Activated T-cell treated with anti-CD3 and anti-CD28 coated beads, Interleukin-2, amount 50 U/mL, for 1 hour (primary cell): Measurements from ENCODE around the gene TICRR.
"Not testable (repeated sequence)": the region's sequence is repeated elsewhere in the genome, so short reads cannot be mapped to it uniquely, and the experiment has no call there.

Experiments
- DNase-seq: peaks from one replicate; pipeline ENCODE4 v3.0.0-alpha.2; 2020

The TICRR gene

DNA sequence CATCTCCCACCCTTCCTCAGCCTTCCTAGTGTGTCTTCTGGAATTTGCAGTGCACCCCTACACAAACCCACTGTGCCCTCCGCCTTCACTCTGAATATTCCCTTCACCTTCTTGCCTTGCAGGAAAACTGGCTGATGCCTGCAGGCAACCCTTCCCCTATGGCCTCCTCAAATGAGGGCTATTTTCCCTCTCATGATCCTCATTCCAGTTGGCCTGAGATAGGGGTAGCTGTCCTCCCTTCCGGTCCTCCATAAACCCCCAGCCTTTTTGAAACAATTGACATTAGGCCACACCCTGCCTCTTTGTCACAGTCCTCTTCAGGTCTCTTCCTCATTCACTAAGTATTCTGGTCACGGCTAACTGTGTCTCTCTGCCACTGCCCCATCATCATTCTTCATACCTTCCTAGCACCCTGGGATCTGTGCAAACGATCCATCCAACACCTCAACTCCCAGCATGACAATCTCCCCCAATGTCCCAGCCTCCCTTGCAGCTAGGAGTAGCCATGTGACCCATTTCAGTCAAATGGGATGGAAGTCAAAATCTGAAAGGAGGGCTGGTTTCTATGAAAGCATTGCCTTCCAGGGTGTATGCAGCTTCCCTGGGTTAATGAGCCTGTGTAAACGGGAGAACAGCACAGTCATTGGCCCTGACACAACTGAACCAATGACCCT lies 8.5 kb upstream of the TICRR start:
- DNase-seq: no peak

DNA sequence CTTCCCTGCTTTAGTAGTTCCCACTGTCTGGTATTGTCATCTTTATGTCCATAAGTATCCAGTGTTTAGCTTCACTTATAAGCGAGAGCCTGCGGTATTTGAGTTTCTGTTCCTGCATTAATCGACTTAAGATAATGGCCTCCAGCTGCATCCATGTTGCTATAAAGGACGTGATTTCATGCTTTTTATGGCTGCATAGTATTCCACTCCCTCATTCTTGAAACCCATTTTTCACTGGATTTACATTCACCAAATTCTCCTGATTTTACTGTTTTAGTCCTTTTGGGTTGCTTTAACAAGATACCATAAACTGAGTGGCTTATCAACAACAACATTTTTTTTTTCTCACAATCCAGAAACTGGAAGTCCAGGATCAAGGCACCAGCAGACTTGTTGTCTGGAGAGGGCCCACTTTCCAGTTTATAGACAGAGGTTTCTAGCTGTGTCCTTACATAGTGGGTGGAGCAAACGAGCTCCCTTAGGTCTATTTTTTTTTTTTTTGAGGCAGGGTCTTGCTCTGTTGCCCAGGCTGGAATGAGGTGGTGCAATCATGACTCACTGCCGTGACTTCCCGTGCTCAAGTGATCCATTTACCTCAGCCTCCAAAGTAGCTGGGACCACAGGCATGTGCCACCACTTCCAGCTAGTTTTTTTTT lies 6.1 kb upstream of the TICRR start:
- DNase-seq: no peak

DNA sequence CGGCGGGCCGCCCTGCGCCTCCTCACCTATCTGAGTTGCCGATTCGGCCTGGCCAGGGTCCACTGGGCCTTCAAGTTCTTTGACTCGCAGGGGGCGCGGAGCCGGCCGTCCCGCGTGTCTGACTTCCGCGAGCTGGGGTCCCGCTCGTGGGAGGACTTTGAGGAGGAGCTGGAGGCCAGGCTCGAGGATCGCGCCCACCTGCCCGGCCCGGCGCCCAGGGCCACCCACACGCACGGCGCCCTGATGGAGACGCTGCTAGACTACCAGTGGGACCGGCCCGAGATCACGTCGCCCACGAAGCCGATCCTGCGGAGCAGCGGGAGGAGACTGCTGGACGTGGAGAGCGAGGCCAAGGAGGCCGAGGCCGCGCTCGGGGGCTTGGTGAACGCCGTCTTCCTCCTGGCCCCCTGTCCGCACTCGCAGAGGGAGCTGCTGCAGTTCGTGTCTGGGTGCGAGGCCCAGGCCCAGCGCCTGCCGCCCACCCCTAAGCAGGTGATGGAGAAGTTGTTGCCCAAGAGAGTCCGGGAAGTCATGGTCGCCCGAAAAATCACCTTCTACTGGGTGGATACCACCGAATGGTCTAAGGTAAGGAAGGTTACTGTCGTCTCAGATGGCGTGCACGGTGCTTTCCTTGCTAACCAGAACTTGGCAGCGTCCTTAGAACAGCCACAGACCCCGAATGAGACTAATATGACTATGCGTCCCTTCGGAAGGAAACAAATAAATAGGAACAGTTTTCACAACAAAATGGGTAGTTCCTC lies 567 bp downstream of the TICRR start:
- DNase-seq: no peak

DNA sequence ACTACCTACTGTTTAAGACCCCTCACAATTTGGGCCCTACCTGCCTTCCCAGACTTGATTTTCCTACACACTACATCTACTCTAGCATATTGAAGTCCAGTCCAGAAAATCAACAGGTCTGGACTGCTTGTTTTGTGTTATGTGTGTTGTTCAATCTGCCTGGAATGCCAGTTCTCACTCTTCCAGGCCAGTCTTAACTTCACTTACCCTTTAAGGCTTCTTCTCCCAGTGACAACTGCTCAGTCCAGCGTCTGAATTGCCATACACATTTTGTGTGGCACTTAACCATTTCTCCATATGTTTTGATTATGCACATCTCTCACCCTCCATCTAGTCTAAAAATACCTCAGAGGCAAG lies 1.1 kb downstream of the TICRR start:
- no peak for DNase-seq

DNA sequence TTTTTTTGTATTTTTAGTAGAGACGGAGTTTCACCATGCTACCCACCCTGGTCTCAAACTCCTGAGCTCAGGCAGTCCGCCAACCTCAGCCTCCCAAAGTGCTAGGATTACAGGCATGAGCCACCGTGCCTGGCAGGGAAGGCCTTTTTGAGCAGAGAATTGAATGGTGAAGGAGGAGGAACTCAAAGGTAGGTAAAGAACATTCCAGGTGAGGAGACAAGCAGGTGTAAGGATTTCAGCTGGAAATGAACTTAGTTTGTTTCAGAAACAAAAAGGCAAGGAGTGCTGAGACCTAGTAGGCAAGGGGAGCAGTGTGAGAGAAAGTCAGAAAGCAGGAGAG lies 2.5 kb downstream of the TICRR start:
- no peak for DNase-seq

DNA sequence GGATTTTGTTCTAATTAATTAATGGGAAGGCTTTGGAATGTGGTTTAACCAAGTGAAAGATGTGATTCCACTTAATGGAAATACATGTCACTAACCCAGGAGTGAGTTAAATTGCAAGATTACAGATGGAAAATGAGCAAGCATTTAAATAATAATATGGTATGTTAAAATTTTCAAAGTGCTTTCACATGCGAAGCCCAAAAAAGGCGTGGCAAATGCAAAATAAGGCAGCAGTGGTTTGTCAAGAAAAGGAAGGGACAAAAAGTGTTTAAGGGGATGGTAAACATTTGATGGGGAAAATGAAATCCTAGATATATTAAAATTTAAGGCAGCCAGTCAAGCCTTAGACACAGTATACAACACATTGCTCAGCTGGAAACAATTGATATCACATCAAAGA lies 2.9 kb downstream of the TICRR start:
- no peak for DNase-seq

DNA sequence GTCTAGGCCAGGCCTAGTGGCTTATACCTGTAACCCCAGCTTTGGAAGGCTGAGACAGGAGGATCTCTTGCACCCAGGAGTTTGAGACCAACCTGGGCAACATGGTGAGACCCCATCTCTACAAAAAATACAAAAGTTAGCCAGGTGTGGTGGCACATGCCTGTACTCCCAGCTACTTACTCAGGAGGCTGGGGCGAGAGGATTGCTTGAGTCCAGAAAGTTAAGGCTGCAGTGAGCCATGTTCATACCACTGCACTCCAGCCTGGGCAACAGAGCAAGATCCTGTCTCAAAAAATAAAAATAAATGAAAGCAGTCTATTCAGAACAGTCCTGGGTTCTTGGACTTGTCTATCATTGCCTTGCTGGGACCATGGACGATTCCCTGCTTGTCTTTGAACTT lies 5.5 kb downstream of the TICRR start:
- DNase-seq: not testable (repeated sequence)

DNA sequence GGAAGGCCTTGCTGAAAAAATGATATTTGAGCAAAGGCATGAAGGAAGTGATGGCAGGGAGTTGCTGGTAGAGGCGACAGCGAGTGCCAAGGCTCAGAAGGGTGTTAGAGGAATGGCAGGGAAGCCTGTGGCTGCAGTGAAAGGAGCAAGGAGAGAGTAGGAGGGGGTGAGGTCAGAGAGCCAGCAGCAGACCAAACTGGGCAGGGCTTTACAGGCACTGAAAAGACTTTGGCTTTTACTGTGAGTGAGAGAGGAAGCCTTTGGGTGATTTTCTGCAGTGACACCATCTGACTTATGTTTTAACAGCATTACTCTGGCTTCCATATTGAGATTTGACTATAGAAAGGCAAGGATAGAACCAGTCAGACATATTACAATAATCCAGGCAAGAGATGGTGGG lies 11.4 kb downstream of the TICRR start:
- no peak for DNase-seq

DNA sequence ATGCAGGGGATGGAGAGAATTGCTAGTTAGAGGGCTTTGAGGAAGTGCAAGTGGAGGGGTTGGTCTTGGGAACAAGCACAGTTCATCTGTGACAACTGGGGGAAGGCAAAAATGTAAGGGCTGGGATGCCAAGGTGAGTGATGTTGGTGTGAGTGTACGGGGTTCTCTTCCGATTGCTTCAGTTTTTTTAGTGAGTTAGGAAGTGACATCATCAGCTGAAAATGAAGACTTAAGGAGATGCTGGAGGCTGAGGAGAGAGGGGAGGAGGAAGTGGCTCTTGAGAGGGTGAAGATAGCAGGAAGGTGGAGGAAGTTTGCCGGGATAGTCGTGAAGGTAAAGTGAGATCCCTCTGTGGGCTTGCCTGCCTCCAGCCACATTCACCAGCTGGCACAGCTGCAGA lies 12.7 kb downstream of the TICRR start:
- no peak for DNase-seq

DNA sequence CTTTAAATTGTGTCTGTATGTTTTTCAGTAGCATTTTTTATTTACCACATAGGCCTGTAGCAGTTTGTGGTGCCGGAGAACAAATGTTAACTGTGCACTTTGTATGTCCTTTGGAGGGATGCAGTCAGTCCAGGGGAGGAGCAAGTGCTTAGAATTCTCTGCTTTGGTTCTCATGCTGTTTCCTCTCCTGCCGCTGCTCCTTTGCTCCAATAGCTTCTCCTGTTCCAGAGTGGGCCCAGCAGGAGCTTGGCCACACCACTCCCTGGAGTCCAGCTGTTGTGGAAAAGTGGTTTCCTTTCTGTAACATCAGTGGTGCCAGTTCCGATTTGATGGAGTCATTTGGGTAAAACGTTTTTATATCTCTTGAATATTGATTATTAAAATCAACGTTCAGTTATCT lies 16.6 kb downstream of the TICRR start:
- DNase-seq: no peak

DNA sequence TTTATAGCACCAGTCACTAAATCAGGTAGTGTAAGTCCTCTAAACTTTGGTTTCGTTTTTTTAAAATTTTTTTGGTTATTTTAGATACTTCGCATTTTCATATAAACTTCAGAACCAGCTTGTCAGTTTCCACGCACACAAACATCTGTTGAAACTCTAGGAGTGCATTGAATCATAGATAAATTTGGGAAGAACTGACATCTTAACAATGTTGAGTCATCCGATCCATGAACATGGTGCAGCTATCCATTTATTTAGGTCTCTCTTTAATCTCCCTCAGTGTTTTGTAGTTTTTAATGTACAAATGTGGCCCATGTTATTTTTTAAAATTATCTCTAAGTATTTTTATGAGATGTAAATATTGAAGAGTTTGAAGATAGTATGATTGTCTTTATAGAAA lies 17.7 kb downstream of the TICRR start:
- DNase-seq: no peak

DNA sequence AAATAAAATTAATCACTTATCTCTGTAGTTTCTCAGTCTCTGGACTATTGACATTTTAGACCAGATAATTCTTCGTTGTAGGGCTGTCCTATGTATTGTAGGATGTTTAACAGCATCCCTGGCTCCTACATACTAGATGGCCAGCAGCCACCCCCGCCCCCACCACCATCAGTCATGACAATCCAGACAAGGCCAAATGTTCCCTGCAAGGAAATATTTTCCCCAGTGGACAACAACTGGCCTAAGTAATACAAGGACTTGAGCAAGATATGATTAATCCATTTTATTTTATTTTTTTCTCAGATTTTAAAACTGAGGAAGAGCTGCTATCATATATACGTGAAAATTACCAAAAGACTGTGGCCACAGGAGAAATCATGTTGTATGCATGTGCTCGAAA lies 23.8 kb downstream of the TICRR start:
- DNase-seq: no peak

DNA sequence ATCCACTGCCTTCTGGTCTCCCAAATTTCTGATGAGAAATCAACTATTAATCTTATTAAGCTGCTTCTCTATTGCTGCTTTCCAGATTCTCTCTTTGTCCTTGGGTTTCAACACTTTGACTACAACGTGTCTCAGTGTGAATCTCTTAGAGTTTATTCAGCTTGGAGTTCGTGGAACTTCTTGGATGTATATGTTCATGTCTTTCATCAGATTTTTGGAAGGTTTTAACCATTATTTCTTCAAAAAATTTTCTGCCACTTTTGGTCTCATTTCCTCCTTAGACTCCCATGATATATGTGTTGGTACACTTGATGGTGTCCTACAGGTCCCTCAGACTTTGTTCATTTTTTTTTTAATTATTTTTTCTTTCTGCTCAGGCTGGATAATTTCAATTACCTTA lies 36.0 kb downstream of the TICRR start:
- DNase-seq: no peak

DNA sequence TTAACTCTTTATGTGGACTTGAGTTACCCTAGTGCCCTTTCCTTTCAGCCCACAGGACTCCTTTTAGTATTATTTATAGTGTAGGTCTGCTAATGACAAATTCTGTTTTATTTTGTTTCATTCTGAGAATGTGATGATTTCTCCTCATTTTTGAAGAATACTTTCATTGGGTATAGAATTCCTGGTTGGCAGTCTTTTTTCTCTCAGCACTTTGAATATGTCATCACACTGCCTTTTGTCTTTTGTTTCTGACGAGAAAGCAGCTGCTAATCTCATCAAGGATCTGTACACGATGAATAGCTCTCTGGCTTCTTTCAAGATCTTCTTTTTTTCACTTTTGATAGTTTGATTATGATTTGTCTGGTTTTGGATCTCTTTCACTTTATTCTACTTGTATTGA lies 37.8 kb downstream of the TICRR start:
- no peak for DNase-seq

DNA sequence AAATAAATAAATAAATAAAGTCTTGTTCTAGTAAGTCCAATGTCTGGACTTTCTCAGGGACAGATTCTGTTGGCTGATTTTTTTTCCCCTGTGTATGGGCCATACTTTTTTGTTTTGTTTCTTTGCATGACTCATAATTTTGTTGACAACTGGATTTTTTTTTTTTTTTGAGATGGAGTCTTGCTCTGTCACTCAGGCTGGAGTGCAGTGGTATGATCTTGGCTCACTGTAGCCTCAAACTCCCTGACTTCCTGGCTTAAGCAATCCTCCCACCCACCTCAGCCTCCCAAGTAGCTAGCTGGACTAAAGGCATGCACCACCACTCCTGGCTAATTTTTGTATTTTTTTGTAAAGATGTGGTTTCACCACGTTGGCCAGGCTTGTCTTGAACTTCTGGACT lies 38.9 kb downstream of the TICRR start:
- DNase-seq: no peak

DNA sequence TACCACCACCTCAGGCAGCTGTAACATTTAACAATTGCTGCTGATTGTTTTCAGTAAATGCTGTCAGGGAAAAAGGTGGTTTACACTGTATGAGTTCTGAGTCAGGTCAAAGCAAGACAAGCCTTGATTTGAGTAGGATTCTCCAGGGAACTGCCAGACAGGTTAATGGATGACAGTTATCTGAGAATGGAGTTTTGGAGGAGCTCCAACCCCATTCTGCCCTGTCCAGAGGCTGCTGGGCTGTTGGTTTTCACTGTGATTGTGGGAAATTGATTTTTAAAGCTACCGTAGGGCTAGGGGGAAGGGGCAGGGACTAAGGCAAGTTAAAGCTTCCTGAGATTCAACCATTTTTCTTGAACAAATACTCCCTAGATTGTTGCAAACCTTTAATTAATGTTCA lies 39.9 kb downstream of the TICRR start:
- DNase-seq: no peak

DNA sequence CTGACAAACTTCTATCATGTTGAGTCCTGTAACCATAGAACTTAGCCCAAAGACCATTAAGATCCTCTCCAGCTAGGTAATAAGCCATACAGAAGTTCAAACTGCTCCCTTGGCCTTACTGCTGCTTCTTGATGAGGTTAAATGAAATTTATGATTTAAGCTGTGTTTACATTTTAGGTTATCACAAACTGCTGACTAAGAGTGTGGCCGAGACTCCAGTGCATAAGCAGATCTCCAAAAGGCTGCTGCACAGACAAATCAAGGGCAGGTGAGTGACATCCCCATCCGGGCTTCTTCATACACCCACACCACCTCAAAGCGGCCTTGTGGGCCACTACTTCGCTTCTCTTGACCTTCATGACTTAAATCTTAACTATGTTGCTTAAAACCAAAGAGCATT lies 41.0 kb downstream of the TICRR start:
- DNase-seq: no peak

DNA sequence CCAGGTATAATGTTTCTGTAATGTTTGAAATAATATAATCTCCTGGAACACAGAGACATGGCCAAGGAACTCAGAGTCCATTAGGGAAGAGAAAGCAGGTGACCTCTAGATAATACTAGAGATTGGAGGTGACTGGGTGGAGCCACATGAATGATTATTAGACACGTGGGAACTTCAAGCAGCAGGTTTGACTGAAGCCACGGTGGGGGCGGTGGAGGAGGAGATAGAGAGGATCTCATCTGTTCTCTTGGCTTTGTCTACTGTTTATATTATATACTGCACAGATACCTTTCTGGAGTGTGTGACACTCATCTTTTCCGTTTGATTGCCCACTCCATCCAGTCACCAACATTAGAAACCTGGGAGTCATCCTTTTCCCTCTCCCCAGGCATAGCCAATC lies 46.3 kb downstream of the TICRR start:
- no peak for DNase-seq

DNA sequence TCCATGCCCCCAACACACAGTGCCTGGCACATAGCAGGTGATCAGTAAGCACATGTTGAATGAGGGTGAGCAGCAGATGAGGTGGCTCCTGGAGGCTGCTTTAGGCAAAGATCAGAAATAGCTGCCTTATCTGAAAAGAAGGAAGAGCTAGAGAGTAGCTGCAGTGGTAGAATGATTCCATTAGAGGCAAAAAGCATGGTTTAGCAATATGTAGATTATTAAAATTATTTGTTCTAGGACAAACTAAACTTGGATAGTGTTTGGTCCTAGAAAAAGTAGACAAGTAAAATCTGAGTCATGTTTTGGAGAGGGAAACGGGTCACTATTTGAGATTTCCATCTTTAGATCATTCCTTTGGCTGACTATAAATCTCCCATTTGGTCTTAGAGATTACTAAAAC lies 47.9 kb downstream of the TICRR start:
- no peak for DNase-seq

DNA sequence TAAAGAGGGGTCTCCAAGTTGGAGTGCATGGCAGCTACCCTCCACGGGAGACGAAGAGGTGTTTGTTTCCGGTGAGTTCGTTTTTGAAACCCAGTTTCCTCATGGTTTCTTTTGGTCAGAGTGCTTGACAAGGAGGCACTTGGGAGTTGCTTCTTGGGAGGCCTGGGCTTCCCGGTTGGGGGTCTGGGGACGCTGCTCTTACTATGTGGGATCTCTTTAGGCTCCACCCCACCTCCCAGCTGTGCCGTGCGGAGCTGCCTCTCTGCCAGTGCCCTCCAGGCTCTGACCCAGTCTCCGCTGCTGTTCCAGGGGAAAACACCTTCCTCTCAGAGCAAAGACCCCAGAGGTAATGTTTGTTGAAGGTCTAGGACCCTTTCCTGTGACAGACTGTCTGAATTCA lies 50.4 kb downstream of the TICRR start:
- no peak for DNase-seq

DNA sequence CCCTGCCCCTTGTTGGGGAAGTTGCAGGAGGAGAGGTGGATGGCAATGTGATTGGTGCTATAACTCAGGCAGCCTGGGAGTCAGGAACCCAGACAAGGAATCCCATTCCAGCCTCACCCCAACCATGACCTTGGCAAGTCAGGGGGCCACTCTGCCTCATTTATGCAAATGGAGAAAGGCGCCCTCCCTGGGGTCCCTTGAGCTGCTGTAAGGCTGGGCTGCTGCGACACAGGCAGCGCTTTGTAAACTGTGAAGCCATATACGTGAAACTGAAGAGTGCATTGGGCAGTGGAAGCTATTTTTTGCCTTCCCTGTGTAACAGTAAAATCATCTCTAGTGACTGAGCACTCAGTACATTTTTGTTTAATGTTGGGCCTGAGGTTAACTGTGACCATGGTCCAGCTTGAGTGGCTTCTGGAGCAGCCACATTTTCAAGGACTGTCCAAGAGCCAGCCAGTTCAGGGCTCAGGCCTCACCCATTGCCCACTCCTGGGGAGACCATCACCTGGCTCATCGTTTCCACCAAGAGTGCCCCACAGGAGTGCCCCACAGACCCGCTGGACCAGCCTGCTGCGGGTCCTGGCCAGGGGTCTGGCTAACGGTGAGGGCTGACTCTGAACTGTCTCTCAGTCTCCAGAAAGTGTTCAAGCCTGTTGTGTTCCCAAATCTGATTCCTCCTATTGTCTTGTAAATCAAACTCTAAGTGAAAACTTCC lies 52.1 kb downstream of the TICRR start:
- DNase-seq: no peak

DNA sequence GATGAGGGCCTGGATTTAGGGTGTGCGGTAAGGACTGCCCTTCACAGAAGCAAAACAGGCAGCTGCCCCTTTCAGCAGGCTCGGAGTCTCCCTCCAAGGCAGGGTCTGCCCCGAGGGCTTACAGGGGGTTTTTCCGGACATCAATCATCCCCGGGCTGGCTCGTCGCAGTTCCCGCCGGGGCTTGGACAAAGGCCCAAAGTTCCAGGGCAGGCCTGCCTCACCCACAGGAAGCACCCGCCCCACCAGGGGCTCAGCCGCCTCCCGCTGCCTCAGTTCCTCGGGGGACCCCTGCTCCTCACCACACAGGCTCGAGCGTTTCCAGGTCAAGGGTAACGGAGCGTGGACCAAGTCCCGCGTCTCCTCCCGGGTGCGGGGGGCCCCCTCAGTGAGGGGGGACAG lies 53.0 kb downstream of the TICRR start:
- no peak for DNase-seq

DNA sequence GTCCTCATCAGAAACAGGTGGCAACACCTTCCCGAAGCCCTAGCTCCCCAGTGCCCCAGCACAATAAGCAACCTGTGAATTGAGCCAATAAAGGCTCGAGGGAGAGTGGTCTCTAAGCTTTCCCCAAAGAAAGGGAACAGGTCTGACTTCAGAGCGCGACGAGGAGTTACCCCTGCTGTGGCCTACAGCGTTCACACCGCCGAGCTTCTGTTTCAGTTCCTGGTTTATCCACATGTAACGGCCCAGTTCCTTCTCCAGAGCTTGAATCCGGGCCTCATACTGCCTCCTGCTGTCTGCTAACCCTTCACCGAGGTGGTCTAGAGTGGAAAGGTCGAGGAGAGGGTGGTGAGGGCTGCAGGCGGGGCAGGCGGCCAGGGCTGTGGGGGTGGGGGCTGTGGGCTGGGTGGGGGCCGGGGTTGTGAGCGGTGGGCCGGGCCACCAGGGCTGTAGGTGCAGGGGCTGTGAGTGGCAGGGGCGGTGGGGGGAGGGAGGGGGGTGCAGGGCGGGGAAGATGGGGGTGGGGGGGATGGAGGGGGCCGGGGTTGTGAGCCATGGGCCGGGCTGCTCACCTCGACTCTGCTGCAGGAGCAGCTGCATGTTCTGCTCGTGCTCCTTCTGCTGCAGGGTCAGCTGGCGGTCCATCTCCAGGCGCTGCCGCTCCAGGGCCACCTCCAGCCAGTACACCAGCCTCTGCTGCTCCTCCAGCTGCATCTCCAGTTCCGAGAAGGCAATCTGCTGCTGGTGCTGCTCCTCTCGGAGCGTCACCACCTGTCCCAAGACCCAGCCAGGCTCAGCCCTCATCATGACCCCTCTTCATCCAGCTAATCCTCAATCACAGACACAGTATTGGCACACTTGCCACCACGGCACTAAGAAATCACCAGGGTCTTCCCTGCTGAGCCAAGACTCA lies 53.8 kb downstream of the TICRR start:
- no peak for DNase-seq
